Glutamatergic neuron (in vitro differentiated cells): Measurements from ENCODE around the gene IGFBP6. TPM values are rescaled to one million over a fixed set of nuclear protein-coding genes. Genes with fewer than 3 reads are reported as not detected.

Experiments
- DNase-seq: peaks from one replicate; pipeline ENCODE4 v3.0.0; 2022
- H3K27ac Mint-ChIP-seq: one replicate; pipeline ENCODE4 v1.8.0; 2020; ENCODE audit warnings: mild to moderate bottlenecking, mixed read lengths, inconsistent platforms; ENCODE audit not compliant: unreplicated experiment
- H3K27me3 Mint-ChIP-seq: one replicate; pipeline ENCODE4 v1.8.0; 2020; ENCODE audit warnings: mild to moderate bottlenecking, moderate library complexity, mixed read lengths, inconsistent platforms; ENCODE audit not compliant: unreplicated experiment
- H3K36me3 Mint-ChIP-seq: one replicate; pipeline ENCODE4 v1.8.0; 2020; ENCODE audit warnings: mild to moderate bottlenecking, mixed read lengths, inconsistent platforms; ENCODE audit not compliant: unreplicated experiment
- H3K4me1 Mint-ChIP-seq: one replicate; pipeline ENCODE4 v1.8.0; 2020; ENCODE audit warnings: mild to moderate bottlenecking, low read depth, mixed read lengths, inconsistent platforms; ENCODE audit not compliant: unreplicated experiment
- H3K4me3 Mint-ChIP-seq: one replicate; pipeline ENCODE4 v1.8.0; 2020; ENCODE audit warnings: mild to moderate bottlenecking, mixed read lengths, inconsistent platforms; ENCODE audit not compliant: unreplicated experiment
- H3K9me3 Mint-ChIP-seq: one replicate; pipeline ENCODE4 v1.8.0; 2020; ENCODE audit warnings: mild to moderate bottlenecking, moderate library complexity, mixed read lengths, inconsistent platforms; ENCODE audit not compliant: unreplicated experiment
- total RNA-seq: library from RNA; stranded (reverse); fragmentation: NEBNext Ultra II Directional; extraction: Animal tissue kit (Norgen Biotek cat#: 25700); gene quantifications from one replicate; pipeline ENCODE4 v1.2.1, GENCODE V29; 2021; ENCODE audit not compliant: unreplicated experiment
- TF ChIP-seq, protein P1 (sequence below): fragments of 200-600 bp; sonication (generic); IDR thresholded peaks from one replicate; pipeline ENCODE4 v1.5.0; 2021; ENCODE audit not compliant: partially characterized antibody, unreplicated experiment

The IGFBP6 gene
- total RNA-seq, 1 donor from 2014 or later: not detected

DNA sequence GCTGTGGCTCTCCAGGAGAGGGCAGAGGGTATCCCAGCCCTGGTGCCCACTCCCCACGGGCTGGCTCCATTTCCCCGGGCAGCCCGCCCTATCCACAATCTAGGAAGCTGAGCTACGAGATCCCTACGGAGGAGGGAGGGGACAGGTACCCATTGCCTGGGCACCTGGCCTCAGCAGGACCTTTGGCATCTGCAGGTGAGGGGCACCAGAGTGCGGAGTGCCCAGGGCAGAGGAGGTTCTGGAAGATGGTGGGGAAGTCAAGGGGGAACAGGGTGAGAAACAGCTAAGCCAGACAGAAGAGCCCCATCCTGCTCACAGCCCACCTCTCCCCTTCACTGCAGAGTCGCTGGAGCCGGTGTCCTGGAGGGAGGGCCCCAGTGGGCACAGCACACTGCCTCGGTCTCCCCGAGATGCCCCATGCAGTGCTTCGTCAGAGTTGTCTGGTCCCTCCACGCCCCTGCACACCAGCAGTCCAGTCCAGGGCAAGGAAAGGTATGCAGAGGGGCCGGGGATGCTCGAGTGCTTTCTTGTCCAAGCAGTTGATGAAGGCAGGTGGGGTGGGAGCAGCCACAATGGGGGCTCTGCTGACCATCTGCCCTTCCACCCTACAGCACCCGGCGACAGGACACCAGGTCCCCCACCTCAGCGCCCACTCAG lies 37.3 kb upstream of the IGFBP6 start:
- H3K4me1 Mint-ChIP-seq: peaks cover 2% of the 10 kb centered on the region
- H3K27me3 Mint-ChIP-seq: peaks cover 14% of the 10 kb centered on the region
- no peak for DNase-seq
- peaks cover 7% of the 10 kb centered on the region for H3K9me3 Mint-ChIP-seq
- H3K4me3 Mint-ChIP-seq: no peak overlapping the region
- no peak overlapping the region for H3K27ac Mint-ChIP-seq
- H3K36me3 Mint-ChIP-seq: no peaks in the 10 kb centered on the region
- TF ChIP-seq, protein P1, sequence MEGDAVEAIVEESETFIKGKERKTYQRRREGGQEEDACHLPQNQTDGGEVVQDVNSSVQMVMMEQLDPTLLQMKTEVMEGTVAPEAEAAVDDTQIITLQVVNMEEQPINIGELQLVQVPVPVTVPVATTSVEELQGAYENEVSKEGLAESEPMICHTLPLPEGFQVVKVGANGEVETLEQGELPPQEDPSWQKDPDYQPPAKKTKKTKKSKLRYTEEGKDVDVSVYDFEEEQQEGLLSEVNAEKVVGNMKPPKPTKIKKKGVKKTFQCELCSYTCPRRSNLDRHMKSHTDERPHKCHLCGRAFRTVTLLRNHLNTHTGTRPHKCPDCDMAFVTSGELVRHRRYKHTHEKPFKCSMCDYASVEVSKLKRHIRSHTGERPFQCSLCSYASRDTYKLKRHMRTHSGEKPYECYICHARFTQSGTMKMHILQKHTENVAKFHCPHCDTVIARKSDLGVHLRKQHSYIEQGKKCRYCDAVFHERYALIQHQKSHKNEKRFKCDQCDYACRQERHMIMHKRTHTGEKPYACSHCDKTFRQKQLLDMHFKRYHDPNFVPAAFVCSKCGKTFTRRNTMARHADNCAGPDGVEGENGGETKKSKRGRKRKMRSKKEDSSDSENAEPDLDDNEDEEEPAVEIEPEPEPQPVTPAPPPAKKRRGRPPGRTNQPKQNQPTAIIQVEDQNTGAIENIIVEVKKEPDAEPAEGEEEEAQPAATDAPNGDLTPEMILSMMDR: no peak

DNA sequence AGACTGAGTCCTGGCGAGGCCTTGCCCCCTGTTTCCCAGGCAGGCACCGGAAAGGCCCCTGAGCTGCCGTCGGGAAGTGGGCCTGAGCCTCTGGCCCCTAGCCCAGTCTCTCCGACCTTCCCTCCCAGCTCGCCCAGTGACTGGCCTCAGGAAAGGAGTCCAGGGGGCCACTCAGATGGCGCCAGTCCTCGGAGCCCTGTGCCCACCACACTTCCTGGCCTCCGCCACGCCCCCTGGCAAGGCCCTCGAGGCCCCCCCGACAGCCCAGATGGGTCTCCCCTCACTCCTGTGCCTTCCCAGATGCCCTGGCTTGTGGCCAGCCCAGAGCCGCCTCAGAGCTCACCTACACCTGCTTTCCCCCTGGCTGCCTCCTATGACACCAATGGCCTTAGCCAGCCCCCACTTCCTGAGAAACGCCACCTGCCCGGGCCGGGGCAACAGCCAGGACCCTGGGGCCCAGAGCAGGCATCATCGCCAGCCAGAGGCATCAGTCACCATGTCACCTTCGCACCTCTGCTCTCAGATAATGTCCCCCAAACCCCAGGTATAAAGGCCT lies 36.7 kb upstream of the IGFBP6 start:
- H3K36me3 Mint-ChIP-seq: no peaks in the 10 kb centered on the region
- no peak overlapping the region for H3K4me3 Mint-ChIP-seq
- peaks cover 5% of the 10 kb centered on the region for H3K9me3 Mint-ChIP-seq
- DNase-seq: no peak
- no peak overlapping the region for H3K27ac Mint-ChIP-seq
- TF ChIP-seq, protein P1: no peak
- H3K4me1 Mint-ChIP-seq: peaks cover 2% of the 10 kb centered on the region
- peaks cover 11% of the 10 kb centered on the region for H3K27me3 Mint-ChIP-seq

DNA sequence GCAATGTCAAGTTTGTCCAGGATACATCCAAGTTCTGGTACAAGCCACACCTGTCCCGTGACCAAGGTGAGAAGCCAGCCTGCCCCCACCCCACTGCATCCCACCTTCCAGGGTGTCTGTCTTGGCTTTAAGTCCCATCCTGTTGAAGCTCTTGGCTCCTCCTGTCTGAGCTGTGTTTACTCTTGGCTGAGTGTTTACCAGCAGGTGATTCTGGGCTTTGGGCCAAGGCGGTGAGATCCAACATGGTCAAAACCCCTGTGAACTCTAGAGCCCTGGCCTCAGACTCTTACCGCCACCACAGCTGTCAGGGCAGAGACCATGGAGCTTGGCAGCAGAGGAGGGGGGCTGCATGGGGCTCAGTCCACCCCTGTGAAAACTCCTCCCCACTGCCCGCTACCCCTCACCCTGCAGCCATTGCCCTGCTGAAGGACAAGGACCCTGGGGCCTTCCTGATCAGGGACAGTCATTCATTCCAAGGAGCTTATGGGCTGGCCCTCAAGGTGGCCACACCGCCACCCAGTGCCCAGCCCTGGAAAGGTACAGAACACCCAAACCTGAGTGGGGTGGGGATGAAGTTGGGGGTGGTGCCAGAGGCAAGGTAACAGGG lies 36.0 kb upstream of the IGFBP6 start:
- peaks cover 2% of the 10 kb centered on the region for H3K4me1 Mint-ChIP-seq
- no peak overlapping the region for H3K27ac Mint-ChIP-seq
- peaks cover 5% of the 10 kb centered on the region for H3K9me3 Mint-ChIP-seq
- H3K36me3 Mint-ChIP-seq: no peaks in the 10 kb centered on the region
- TF ChIP-seq, protein P1: no peak
- no peak for DNase-seq
- H3K4me3 Mint-ChIP-seq: no peak overlapping the region
- peaks cover 10% of the 10 kb centered on the region for H3K27me3 Mint-ChIP-seq

DNA sequence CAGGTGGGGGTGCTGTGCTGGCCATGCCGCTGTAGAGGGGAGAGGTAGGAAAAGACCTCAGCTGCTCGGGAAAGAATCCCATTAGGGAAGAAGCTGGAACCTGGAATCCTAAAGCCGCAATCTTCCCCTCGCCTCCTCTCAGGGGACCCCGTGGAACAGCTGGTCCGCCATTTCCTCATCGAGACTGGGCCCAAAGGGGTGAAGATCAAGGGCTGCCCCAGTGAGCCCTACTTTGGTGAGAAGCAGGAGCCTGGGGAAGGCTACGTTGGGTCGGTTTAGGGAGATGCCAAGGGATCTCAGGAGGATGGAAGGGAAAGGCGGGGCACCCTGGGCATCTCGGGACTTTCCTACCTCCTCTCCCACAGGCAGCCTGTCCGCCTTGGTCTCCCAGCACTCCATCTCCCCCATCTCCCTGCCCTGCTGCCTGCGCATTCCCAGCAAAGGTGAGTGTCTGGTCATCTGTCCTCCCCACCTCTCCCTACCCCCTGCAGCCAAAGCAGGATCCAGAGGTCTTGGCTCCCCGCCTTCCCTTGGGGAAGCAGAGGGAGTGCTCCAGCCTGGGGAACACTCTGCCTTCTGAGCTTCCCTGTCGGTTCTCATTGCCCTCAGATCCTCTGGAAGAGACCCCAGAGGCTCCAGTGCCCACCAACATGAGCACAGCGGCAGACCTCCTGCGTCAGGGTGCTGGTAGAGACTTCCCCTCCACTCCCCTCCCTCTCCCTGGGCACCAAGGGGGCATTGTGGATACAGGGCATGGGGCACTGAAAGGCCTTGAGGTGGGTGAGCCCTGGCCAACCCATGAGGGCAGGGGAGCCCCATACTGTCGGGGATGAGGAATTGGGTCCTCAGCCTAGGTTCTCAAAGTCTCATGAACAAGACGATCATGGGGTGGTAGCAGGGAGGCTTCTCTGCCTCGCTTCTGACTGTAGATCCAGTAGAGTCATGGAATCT lies 35.2 kb upstream of the IGFBP6 start:
- Mint-ChIP-seq H3K9me3 (no peaks in the 10 kb centered on the region), H3K36me3 (no peaks in the 10 kb centered on the region), H3K4me3 (no peak overlapping the region), H3K4me1 (peaks cover 2% of the 10 kb centered on the region), H3K27me3 (peaks cover 4% of the 10 kb centered on the region), H3K27ac (no peak overlapping the region)
- TF ChIP-seq, protein P1: no peak
- DNase-seq: no peak
